HUES48 (cell line): ENCODE data around the gene APBA1.

Experiments used
- H3K27ac ChIP-seq: one replicate; pipeline ENCODE4 v1.7.0; 2013; ENCODE audit warnings: low read depth, low read length, inconsistent platforms
- H3K27me3 ChIP-seq: 2 replicates; pipeline ENCODE4 v1.6.1; 2013; ENCODE audit warnings: mild to moderate bottlenecking, low read length; ENCODE audit not compliant: control insufficient read depth, insufficient read depth
- H3K36me3 ChIP-seq: 2 replicates; pipeline ENCODE4 v1.6.1; 2013; ENCODE audit warnings: low read length; ENCODE audit not compliant: control insufficient read depth, insufficient read depth
- H3K4me1 ChIP-seq: 2 replicates; pipeline ENCODE4 v1.6.1; 2013; ENCODE audit warnings: mild to moderate bottlenecking, low read length; ENCODE audit not compliant: control insufficient read depth, insufficient read depth
- H3K4me3 ChIP-seq: 2 replicates; pipeline ENCODE4 v1.5.1; 2013; ENCODE audit warnings: mild to moderate bottlenecking, low read depth, low read length
- H3K9ac ChIP-seq: 2 replicates; pipeline ENCODE4 v1.6.1; 2013; ENCODE audit warnings: mild to moderate bottlenecking, low read depth, low read length, moderate library complexity
- H3K9me3 ChIP-seq: 2 replicates; pipeline ENCODE4 v1.6.1; 2013; ENCODE audit warnings: low read length; ENCODE audit not compliant: control insufficient read depth, insufficient read depth

Gene APBA1

GRCh38 chr9:69677931-69678330 lies 5.8 kb upstream of the APBA1 start:
- Histone ChIP-seq H3K27me3 (no peaks in the 10 kb centered on the region), H3K36me3 (no peaks in the 10 kb centered on the region), H3K4me1 (peaks cover 4% of the 10 kb centered on the region; the same call in 1 of the 2 replicates), H3K9me3 (no peaks in the 10 kb centered on the region), H3K9ac (no peak overlapping the region), H3K4me3 (no peak overlapping the region), H3K27ac (no peak overlapping the region)

DNA sequence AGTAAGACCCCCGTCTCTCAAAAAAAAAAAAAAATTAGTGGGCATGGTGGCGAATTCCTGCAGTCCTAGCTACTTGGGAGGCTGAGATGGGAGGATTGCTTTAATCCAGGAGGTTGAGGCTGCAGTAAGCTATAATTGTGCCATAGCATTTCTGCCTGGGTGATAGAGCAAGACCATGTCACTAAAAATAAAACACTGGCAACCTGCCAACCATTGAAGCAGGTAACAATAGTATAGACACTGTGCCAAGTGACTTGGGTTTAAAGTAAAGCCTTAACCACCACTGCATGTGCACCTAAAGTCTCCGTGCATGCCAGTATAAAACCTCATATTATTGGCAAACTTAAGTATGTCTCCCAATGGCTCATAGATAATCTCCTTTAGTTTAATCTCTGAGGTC lies 3.4 kb upstream of the APBA1 start:
- H3K4me3 ChIP-seq: no peak overlapping the region
- no peak overlapping the region for H3K9ac ChIP-seq
- no peaks in the 10 kb centered on the region for H3K36me3 ChIP-seq
- no peaks in the 10 kb centered on the region for H3K9me3 ChIP-seq
- H3K27ac ChIP-seq: no peak overlapping the region
- peaks cover 4% of the 10 kb centered on the region; the same call in 1 of the 2 replicates for H3K4me1 ChIP-seq
- peaks cover 15% of the 10 kb centered on the region for H3K27me3 ChIP-seq

DNA sequence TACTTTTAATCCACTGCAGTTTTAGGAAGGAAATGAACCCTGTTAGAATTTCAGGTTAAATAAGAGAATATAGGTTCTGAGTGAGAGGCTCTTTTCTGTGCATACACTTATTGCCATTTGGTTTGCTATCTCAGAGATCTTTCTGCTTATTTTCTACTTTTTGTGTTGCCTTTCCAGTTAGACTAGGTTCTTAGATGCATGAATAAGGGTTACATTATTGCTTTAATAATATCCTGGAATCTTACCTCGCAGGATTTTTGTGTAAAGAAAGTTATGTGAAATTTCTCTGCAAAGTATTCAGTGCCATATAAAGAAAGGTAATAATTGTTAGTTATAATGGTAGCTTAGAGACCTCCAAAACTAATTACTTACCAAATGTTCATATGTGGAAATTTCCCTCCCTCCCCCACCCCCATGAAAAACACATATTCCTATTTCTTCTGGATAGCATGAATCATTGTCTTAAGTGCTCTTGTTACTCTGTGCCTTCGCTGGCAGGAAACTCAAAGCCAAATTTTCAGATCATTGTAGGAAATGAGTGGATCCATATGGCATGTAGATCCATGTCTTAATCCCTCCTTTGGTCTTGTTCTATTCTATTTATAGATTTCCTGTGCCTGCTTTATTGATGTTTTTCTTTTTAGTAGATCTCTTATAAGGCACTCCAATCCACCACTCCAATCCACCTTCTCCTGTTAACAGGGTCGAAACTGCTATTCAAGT lies 2.7 kb upstream of the APBA1 start:
- Histone ChIP-seq H3K9me3 (no peaks in the 10 kb centered on the region), H3K27me3 (peaks cover 22% of the 10 kb centered on the region), H3K4me3 (no peak overlapping the region), H3K27ac (no peak overlapping the region), H3K4me1 (peaks cover 4% of the 10 kb centered on the region; the same call in 1 of the 2 replicates), H3K9ac (no peak overlapping the region), H3K36me3 (no peaks in the 10 kb centered on the region)

- no peak overlapping the region for H3K27ac ChIP-seq
Observed at GRCh38 chr9:69674112-69674685, 2.0 kb upstream of the APBA1 start.

DNA sequence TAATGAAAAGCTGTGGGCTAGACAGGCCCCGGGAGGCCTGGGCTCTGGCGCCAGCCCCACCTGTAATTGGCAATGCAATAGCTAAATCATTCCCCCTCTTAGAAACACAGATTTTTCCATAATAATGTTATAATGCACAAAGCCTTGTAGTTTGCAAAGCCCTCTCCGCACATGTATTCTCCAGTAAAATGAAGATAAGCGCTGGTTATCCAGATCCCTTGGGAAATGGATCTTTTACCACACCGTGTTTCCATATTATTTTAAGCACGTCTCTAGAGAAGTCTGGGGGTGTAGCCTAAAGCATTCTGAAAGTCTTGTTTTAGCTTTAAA lies 1.1 kb upstream of the APBA1 start:
- Histone ChIP-seq H3K36me3 (no peaks in the 10 kb centered on the region), H3K4me1 (peaks cover 4% of the 10 kb centered on the region; the same call in 1 of the 2 replicates), H3K4me3 (peak overlapping the region; percentile 63), H3K9ac (no peak overlapping the region), H3K9me3 (no peaks in the 10 kb centered on the region), H3K27ac (no peak overlapping the region), H3K27me3 (peaks cover 24% of the 10 kb centered on the region)

More at GRCh38 chr9:69674112-69674685, 2.0 kb upstream of the APBA1 start:
- H3K4me1 ChIP-seq: peaks cover 4% of the 10 kb centered on the region; the same call in 1 of the 2 replicates
- no peak overlapping the region for H3K4me3 ChIP-seq
- H3K36me3 ChIP-seq: no peaks in the 10 kb centered on the region
- no peak overlapping the region for H3K9ac ChIP-seq
- peaks cover 24% of the 10 kb centered on the region for H3K27me3 ChIP-seq
- no peaks in the 10 kb centered on the region for H3K9me3 ChIP-seq

GRCh38 chr9:69672596-69673310 lies 582 bp upstream of the APBA1 start:
- Histone ChIP-seq H3K4me1 (peaks cover 8% of the 10 kb centered on the region), H3K4me3 (peak overlapping the region; percentile 63), H3K27ac (no peak overlapping the region), H3K9ac (no peak overlapping the region), H3K36me3 (no peaks in the 10 kb centered on the region), H3K27me3 (peaks cover 24% of the 10 kb centered on the region), H3K9me3 (no peaks in the 10 kb centered on the region)

- peaks cover 24% of the 10 kb centered on the region for H3K27me3 ChIP-seq
- no peaks in the 10 kb centered on the region for H3K36me3 ChIP-seq
- no peak overlapping the region for H3K9ac ChIP-seq
- no peaks in the 10 kb centered on the region for H3K9me3 ChIP-seq
- peak overlapping the region; percentile 63 for H3K4me3 ChIP-seq
- H3K4me1 ChIP-seq: peaks cover 18% of the 10 kb centered on the region
- H3K27ac ChIP-seq: no peak overlapping the region
Observed at GRCh38 chr9:69671311-69671878, 776 bp downstream of the APBA1 start.

DNA sequence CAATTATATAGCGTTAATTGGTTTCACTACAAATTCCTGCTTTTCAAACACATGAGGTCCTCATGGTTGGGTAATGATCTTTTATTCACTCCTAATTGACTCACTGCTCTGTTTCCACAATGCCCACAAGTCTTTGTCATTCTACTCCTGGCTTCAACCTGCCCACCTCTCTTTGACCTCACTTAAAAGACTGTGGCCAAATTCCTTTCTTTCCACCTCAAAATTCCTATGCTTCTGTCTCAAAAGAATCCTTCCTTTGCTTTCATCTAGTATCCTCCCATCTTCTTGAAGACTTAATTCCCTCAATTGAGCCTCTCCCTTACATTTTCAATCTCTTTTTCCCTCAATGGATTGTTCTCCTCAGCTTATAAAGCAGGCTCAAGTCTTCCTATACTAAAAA lies 4.9 kb downstream of the APBA1 start:
- peaks cover 24% of the 10 kb centered on the region for H3K27me3 ChIP-seq
- no peak overlapping the region for H3K9ac ChIP-seq
- no peak overlapping the region for H3K27ac ChIP-seq
- H3K36me3 ChIP-seq: no peaks in the 10 kb centered on the region
- H3K9me3 ChIP-seq: no peaks in the 10 kb centered on the region
- H3K4me1 ChIP-seq: peaks cover 22% of the 10 kb centered on the region
- H3K4me3 ChIP-seq: peak overlapping the region; percentile 36; the same call in 1 of the 2 replicates

GRCh38 chr9:69660304-69660703 lies 11.9 kb downstream of the APBA1 start:
- H3K36me3 ChIP-seq: no peaks in the 10 kb centered on the region
- H3K27ac ChIP-seq: no peak overlapping the region
- H3K9me3 ChIP-seq: no peaks in the 10 kb centered on the region
- H3K4me3 ChIP-seq: no peak overlapping the region
- no peaks in the 10 kb centered on the region for H3K27me3 ChIP-seq
- H3K9ac ChIP-seq: no peak overlapping the region
- H3K4me1 ChIP-seq: peaks cover 23% of the 10 kb centered on the region; the same call in 1 of the 2 replicates

GRCh38 chr9:69658987-69659675 lies 13.0 kb downstream of the APBA1 start:
- H3K4me3 ChIP-seq: no peak overlapping the region
- no peak overlapping the region for H3K9ac ChIP-seq
- no peaks in the 10 kb centered on the region for H3K27me3 ChIP-seq
- H3K4me1 ChIP-seq: peaks cover 21% of the 10 kb centered on the region; the same call in 1 of the 2 replicates
- H3K27ac ChIP-seq: no peak overlapping the region
- H3K9me3 ChIP-seq: no peaks in the 10 kb centered on the region
- H3K36me3 ChIP-seq: no peaks in the 10 kb centered on the region
